Stimulated activated CD4-positive, alpha-beta T cell treated with anti-CD3 and anti-CD28 coated beads, Interleukin-4, amount 100 ng/mL, for 1 hour (primary cell): ENCODE results near the gene FAF1.

Source experiments
- DNase-seq: peaks from one replicate; pipeline ENCODE4 v3.0.0-alpha.2; 2020

Gene FAF1

GRCh38 chr1:50693829-50694228 lies 266.2 kb downstream of the FAF1 start:
- DNase-seq = no peak

DNA sequence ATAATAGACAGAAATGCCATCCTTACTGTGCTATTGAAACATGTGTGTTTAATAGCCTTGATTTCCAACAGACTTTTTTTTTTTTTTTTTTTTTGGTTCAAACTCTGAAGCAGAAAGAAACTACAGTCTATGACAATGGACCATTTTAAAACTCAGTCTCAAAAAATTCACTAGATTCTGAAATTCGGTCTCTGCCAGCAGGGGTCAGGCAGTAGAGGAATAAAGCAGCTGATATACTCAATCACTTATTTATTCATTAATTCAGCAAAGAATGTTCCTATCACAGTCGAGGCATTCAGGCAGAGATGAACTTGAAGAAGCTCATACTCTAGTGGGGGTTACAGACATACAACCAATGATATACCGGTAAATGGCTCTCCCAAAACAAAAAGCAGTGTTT lies 275.9 kb downstream of the FAF1 start:
- DNase-seq = no peak

- DNase-seq = no peak
Measured at GRCh38 chr1:50681931-50682330, 278.1 kb downstream of the FAF1 start.

GRCh38 chr1:50667710-50668356 lies 292.2 kb downstream of the FAF1 start:
- no peak for DNase-seq

DNA sequence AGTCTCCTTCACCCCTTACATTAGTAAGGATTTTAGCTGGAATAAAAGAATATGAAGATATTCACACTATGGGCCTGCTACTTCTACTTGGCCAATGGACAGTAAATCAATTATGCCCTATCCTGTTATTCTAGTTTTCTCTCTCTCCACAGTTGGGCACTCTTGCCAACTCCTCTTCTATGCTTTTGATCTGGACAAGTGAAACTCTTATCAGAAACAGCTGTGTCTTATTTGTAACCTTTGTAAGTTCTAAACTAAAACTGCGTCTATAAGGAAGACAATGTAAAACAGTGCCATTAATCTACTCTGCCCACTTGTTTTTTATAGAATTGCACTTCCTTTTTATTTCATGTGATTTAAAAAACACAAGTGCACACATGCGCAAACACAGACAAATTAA lies 292.8 kb downstream of the FAF1 start:
- DNase-seq = no peak

DNA sequence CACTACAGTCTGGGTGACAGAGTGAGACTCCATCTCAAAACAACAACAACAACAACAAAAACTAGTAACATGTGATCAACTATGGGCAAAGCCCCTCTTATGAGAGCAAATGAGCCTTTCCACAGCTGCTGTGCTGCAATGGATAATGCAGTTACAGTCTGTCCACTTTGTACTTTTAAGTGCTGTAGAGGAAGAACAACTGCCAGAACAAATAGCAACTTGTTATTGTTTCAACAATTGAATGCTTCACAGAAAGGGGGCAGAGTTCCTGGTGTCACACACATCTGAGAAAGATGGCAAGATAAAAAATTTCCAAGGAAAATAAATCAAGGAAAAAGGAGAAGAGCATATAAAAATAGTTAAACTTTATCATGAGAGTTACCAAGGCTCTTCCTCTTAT lies 293.2 kb downstream of the FAF1 start:
- no peak for DNase-seq

GRCh38 chr1:50665413-50665812 lies 294.7 kb downstream of the FAF1 start:
- DNase-seq = no peak

GRCh38 chr1:50661626-50662025 lies 298.4 kb downstream of the FAF1 start:
- no peak for DNase-seq

GRCh38 chr1:50659107-50659662 lies 300.9 kb downstream of the FAF1 start:
- no peak for DNase-seq

DNA sequence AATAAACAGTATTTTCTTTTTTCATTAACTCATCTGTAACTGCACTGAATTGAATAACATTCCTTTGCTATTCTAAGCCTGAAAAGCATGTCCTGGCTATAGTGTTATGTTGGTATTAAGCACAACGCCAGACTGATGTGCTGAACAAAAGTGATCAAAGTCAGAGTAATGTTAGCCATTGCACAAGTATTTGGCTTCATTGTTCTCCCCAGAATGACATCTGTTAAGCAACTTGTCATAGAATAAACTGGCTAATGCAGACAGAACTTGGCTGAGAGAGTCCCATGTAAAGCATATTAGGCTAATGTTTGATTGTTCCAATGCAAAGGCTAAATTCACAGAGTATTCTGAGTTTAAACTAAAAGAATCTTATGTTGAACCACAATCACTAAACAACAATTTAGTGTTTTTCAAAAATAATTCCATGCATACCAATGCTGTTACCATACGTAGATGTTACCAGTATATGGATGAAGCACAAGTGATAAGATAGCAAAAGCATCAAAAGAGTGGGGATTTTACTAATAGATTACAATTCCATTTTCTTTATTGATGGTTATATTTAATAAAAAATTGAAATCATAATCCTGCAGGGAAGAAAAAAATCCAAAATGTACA lies 301.5 kb downstream of the FAF1 start:
- no peak for DNase-seq

DNA sequence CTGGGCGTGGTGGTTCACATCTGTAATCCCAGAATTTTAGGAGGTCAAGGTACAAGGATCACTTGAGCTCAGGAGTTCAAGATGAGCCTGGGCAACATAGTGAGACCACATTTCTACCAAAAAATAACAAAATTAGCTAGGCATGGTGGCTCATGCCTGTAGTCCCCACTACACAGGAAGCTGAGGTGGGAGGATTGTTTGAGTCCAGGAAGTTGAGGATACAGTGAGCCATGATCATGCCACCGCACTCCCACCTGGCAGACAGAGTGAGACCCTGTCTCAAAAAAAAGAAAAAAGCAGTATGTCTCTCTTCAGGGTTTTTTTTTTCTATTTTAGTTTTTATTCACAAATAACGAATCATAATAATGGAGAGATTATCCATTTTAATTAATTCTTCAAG lies 303.1 kb downstream of the FAF1 start:
- DNase-seq = no peak

DNA sequence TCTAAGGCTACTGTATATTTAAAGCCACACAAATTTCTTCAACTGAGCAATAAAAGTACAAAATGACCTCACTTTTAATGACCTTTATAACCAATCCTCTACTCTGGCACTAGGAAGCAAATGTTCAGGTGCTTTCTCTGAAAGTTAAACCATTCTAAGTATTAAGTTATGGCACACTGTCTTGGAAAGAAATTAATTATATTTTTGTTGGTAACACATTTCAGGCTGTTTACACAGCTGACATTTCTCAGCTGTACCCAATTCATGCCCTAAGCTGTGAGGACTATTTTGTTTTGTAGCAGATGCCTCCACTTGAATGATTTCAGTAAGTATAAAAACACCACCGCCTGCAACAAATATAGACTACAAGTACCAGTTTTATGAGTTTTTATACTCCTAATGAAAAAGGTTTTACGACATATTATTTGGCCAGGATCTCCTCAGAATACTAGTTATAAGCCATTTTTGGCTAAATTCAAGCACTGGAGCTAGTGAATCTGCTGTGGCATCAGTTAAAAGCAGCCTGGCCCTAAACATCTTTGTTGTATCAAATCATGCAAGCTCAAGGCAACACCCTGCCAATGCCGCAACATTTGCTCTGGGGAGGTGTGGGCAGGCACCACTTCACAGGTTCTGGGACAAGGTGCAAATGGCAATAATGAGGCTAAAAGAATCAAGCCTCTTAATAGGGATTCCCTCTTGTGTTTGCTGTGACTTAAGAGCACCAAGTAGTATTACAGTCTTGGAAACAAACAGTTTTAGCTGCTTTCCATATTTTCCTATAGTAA lies 308.4 kb downstream of the FAF1 start:
- DNase-seq = no peak

DNA sequence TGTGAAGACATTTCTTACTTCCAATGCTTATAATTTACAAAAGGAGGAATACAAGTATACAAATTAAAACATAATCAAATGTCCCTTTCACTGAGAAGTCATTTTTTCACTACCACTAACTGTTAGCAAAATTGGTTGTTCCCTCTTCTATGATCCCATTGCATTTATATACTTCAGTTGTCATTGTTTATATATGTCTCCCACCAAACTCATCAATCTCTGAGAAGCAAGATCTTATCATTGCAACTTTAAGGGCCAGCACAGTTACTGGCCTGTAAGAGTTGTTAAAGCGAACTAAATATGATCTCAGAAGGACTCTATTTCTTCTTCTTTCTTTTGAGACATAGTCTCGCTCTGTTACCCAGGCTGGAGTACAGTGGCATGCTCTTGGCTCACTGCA lies 313.5 kb downstream of the FAF1 start:
- DNase-seq = no peak

GRCh38 chr1:50645139-50645538 lies 314.9 kb downstream of the FAF1 start:
- DNase-seq = no peak

DNA sequence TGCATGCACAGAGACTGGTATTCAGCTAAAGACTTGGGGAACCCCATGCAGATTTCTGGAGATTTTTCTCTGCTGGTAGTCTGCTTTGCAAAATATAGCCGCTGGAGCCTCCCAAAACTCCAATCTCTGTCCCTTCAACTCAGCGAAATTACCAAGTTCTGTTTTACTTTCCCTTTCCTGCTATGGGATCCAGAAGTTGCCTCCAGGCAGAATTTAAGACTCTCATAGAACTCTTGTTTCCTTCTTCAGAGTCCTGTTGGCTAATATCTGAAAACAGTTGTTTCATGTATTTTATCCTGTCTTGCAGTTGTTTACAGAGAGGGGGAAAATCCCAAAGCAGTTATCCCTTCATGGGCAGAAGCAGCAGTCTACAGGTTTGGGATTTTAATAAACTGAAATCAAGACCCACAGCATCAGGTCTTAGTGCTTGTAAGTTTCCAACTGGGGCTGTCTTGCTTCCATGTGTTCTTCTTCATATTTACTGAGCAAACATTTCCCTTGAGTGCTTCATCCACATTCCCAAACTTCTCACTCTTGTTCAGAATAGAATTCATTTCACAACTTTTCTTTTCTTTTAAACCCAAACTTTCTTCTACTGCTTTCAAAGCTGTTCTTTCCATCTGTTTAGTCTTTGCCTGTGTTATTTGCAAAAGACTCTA lies 315.5 kb downstream of the FAF1 start:
- DNase-seq = no peak

DNA sequence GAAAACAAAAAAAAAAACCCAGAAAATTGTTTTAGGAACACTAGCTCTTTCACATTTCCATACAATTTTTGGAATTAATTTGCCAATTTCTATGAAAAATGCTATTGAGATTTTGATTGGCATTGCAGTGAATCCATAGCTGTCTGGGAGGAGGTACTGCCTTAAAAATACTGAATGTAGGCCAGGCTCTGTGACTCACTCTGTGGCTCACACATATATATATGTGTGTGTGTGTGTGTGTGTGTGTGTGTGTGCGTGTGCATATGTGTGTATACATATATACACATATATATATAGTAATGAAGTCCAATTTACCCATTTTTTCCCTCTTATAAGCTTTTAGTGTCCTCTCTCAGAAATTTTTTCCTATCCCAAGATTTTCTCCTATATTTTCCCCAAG lies 322.6 kb downstream of the FAF1 start:
- DNase-seq = no peak

GRCh38 chr1:50634251-50634650 lies 325.8 kb downstream of the FAF1 start:
- no peak for DNase-seq

- no peak for DNase-seq
Measured at GRCh38 chr1:50633465-50633864, 326.6 kb downstream of the FAF1 start.

- DNase-seq = no peak
Measured at GRCh38 chr1:50631161-50631560, 328.9 kb downstream of the FAF1 start.

DNA sequence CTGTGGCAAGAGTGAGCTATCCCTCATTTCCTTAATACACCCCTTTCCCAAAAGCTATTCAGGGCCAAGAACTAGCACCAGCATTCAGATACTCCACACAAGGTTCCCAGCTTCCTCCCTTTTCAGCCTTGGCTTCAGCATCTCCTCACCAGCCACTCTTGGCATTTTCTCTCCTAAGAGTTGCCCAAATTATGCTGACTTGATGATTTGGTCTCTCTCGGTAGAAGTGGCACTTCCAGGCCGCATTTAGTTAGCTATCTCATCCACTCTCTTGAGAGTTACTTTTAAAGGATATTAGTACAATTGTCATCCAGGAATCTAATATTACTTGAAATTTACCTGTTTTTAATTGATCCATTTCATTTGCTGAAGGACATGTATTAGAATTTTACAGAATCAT lies 337.8 kb downstream of the FAF1 start:
- no peak for DNase-seq

GRCh38 chr1:50620680-50621329 lies 339.3 kb downstream of the FAF1 start:
- no peak for DNase-seq

GRCh38 chr1:50615036-50615750 lies 344.9 kb downstream of the FAF1 start:
- DNase-seq = no peak
